HCT116 (cell line): Measurements from ENCODE around the gene PLD5. TPM values are rescaled to one million over a fixed set of nuclear protein-coding genes. Genes with fewer than 3 reads are reported as not detected.

ENCODE experiments used
- ATAC-seq: fragments of 200-7000 bp; cut with Tn5 transposase; 2 replicates; pipeline ENCODE4 v1.9.1; 2020; ENCODE audit warnings: mild to moderate bottlenecking, moderate library complexity
- BruUV-seq: library from RNA; stranded (reverse); fragments of 400-500 nt; replicated peaks from 2 replicates; lab custom pipeline; 2021; lab: Mats Ljungman, UMichigan
- CTCF ChIA-PET: fragments of 300-600 bp; sonication (Branson Sonifier 250); formaldehyde crosslinking; loops from one replicate; lab custom pipeline; 2021; ENCODE audit warnings: antibody characterized with exemption; lab: Charles Lee
- POLR2A ChIA-PET: fragments of 300-600, 350-600 bp; sonication (Branson Sonifier 250); formaldehyde crosslinking; loops from one replicate; lab custom pipeline; 2021; ENCODE audit warnings: antibody characterized with exemption; lab: Charles Lee
- RAD21 ChIA-PET, 2 experiments: fragments of 300-600 bp; sonication (Branson Sonifier 250); formaldehyde crosslinking; loops; one replicate each; lab custom pipeline; 2023; ENCODE audit warnings: low total read pairs in 2 of 2; ENCODE audit not compliant: uncharacterized antibody in 2 of 2, unreplicated experiment in 2 of 2, low non-redundant PET in 1 of 2; lab: Charles Lee
- DNase-seq: peaks from one replicate; pipeline ENCODE4 v3.0.0-alpha.2; 2010; ENCODE audit warnings: low read depth, low spot score
- H2AFZ ChIP-seq: fragments of 200-600 bp; shearing (Covaris generic), sonication (generic); 2 replicates; pipeline ENCODE4 v1.6.1; 2017; ENCODE audit warnings: low read depth, mixed run types, mixed read lengths, antibody characterized with exemption, low read length; ENCODE audit not compliant: poor library complexity, severe bottlenecking
- H3K27ac ChIP-seq: 2 replicates; pipeline ENCODE4 v1.5.1; 2012; ENCODE audit warnings: low read depth, low read length
- H3K27me3 ChIP-seq: fragments of 200-600 bp; sonication (generic); 2 replicates; pipeline ENCODE4 v1.6.1; 2016; ENCODE audit warnings: mixed run types, low read length, mixed read lengths; ENCODE audit not compliant: insufficient read depth
- H3K36me3 ChIP-seq, 2 experiments: fragments of 200-500 bp in 1 of 2; fragments of 200-600 bp in 1 of 2; sonication (Bioruptor generic) in 1 of 2; sonication (generic) in 1 of 2; 2 replicates each; pipeline versions ENCODE4 v1.5.1 to v1.6.1; 2014 to 2016; ENCODE audit warnings: low read length in 2 of 2, inconsistent platforms in 1 of 2, mixed read lengths in 1 of 2, mixed run types in 1 of 2; ENCODE audit not compliant: insufficient read depth in 2 of 2, control insufficient read depth in 1 of 2
- H3K4me1 ChIP-seq, 2 experiments: fragments of 200-600 bp in 1 of 2; sonication (generic) in 1 of 2; 2 replicates each; pipeline versions ENCODE4 v1.5.1 to v1.6.1; 2012 to 2017; ENCODE audit warnings: low read length in 2 of 2, inconsistent platforms in 1 of 2, mild to moderate bottlenecking in 1 of 2, mixed read lengths in 1 of 2, mixed run types in 1 of 2, moderate library complexity in 1 of 2; ENCODE audit not compliant: insufficient read depth in 2 of 2, control insufficient read depth in 1 of 2
- H3K4me2 ChIP-seq: fragments of 200-600 bp; sonication (generic); 2 replicates; pipeline ENCODE4 v1.6.1; 2017; ENCODE audit warnings: mixed run types, low read length, mixed read lengths
- H3K4me3 ChIP-seq, 2 experiments: fragments of 200-600 bp in 1 of 2; sonication (generic) in 1 of 2; replicated peaks in 1 of 2; 2 replicates each; pipeline ENCODE4 v1.5.1; 2011 to 2016; ENCODE audit warnings: low read length in 2 of 2, control low read depth in 1 of 2, low read depth in 1 of 2, mild to moderate bottlenecking in 1 of 2, mixed read lengths in 1 of 2, mixed run types in 1 of 2
- H3K79me2 ChIP-seq: fragments of 200-600 bp; sonication (generic); 2 replicates; pipeline ENCODE4 v1.6.1; 2017; ENCODE audit warnings: mild to moderate bottlenecking, mixed run types, low read length, moderate library complexity, mixed read lengths; ENCODE audit not compliant: insufficient read depth
- H3K9ac ChIP-seq: fragments of 200-600 bp; sonication (generic); 2 replicates; pipeline ENCODE4 v1.6.1; 2016; ENCODE audit warnings: low read length, mixed read lengths
- H3K9me2 ChIP-seq: fragments of 200-600 bp; sonication (generic), shearing (Covaris generic); 2 replicates; pipeline ENCODE4 v1.6.1; 2017; ENCODE audit warnings: mixed run types, mild to moderate bottlenecking, moderate library complexity; ENCODE audit not compliant: insufficient read depth
- H3K9me3 ChIP-seq, 2 experiments: fragments of 200-500 bp in 1 of 2; fragments of 200-600 bp in 1 of 2; sonication (Bioruptor generic) in 1 of 2; sonication (generic) in 1 of 2; 2 replicates each; pipeline ENCODE4 v1.6.1; 2014 to 2017; ENCODE audit warnings: low read length in 2 of 2, mixed read lengths in 2 of 2, inconsistent platforms in 1 of 2, low read depth in 1 of 2, mild to moderate bottlenecking in 1 of 2, mixed run types in 1 of 2, moderate library complexity in 1 of 2; ENCODE audit not compliant: control insufficient read depth in 1 of 2, insufficient read depth in 1 of 2
- H4K20me1 ChIP-seq: fragments of 200-600 bp; sonication (generic), shearing (Covaris generic); 2 replicates; pipeline ENCODE4 v1.6.1; 2017; ENCODE audit warnings: mixed run types, mild to moderate bottlenecking, moderate library complexity; ENCODE audit not compliant: insufficient read depth
- CBX3 ChIP-seq: IDR thresholded peaks from 2 replicates; pipeline ENCODE4 v1.6.1; 2012; ENCODE audit warnings: low read depth
- CEBPB ChIP-seq: IDR thresholded peaks from 2 replicates; pipeline ENCODE4 v1.6.1; 2012; ENCODE audit warnings: low read depth
- ELF1 ChIP-seq: IDR thresholded peaks from 2 replicates; pipeline ENCODE4 v1.6.1; 2012; ENCODE audit warnings: low read depth, borderline replicate concordance
- EZH2 ChIP-seq: fragments of 200-600 bp; sonication (generic); IDR thresholded peaks from 2 replicates; pipeline ENCODE4 v1.6.1; 2017; ENCODE audit warnings: antibody characterized with exemption, mixed run types
- EZH2phosphoT487 ChIP-seq: fragments of 200-600 bp; IDR thresholded peaks from 2 replicates; pipeline ENCODE4 v1.6.1; 2018; ENCODE audit warnings: antibody characterized with exemption, borderline replicate concordance
- POLR2A ChIP-seq: IDR thresholded peaks from 2 replicates; pipeline ENCODE4 v1.7.0; 2011; ENCODE audit warnings: borderline replicate concordance; ENCODE audit not compliant: insufficient read depth, insufficient read length; ENCODE audit errors: extremely low read depth
- POLR2AphosphoS5 ChIP-seq: IDR thresholded peaks from 2 replicates; pipeline ENCODE4 v1.6.1; 2011; ENCODE audit warnings: mild to moderate bottlenecking, low read depth, low read length, moderate library complexity
- RAD21 ChIP-seq: IDR thresholded peaks from 2 replicates; pipeline ENCODE4 v1.6.1; 2012; ENCODE audit warnings: low read depth, mild to moderate bottlenecking
- SIN3A ChIP-seq: IDR thresholded peaks from 2 replicates; pipeline ENCODE4 v1.6.1; 2012; ENCODE audit warnings: low read depth
- SP1 ChIP-seq: IDR thresholded peaks from 2 replicates; pipeline ENCODE4 v1.6.1; 2012; ENCODE audit warnings: low read depth
- SRF ChIP-seq: IDR thresholded peaks from 2 replicates; pipeline ENCODE4 v1.6.1; 2012; ENCODE audit warnings: low read depth
- TCF7L2 ChIP-seq: IDR thresholded peaks from 2 replicates; pipeline ENCODE4 v1.7.0; 2011; ENCODE audit warnings: borderline replicate concordance, inconsistent platforms; ENCODE audit not compliant: insufficient read depth, insufficient read length; ENCODE audit errors: extremely low read depth
- YY1 ChIP-seq: IDR thresholded peaks from 2 replicates; pipeline ENCODE4 v1.6.1; 2011; ENCODE audit warnings: low read length, low read depth, moderate library complexity, mild to moderate bottlenecking; ENCODE audit not compliant: insufficient replicate concordance; ENCODE audit errors: extremely low read depth
- ZFX ChIP-seq: fragments of 450-650 bp; IDR thresholded peaks from 2 replicates; pipeline ENCODE4 v1.6.1; 2017
- ZNF274 ChIP-seq: fragments of 200-500 bp; sonication (Bioruptor generic); IDR thresholded peaks from 2 replicates; pipeline ENCODE4 v1.6.1; 2014; ENCODE audit warnings: mild to moderate bottlenecking, low read depth, low read length, inconsistent platforms
- intact Hi-C: fragments of 100-400 bp; cut with micrococcal nuclease; formaldehyde crosslinking; loops from 2 replicates; pipeline ENCODE4 v1.10.0; 2022
- total RNA-seq: library from RNA; stranded (reverse); gene quantifications from one replicate; pipeline ENCODE4 v1.2.1, GENCODE V29; 2021; ENCODE audit not compliant: unreplicated experiment
- TF ChIP-seq, protein P1 (sequence below): IDR thresholded peaks from 2 replicates; pipeline ENCODE4 v1.6.1; 2011; ENCODE audit warnings: mild to moderate bottlenecking, low read length, moderate library complexity; ENCODE audit not compliant: insufficient replicate concordance; ENCODE audit errors: extremely low read depth
- TF ChIP-seq, protein P2 (sequence below): IDR thresholded peaks from 2 replicates; pipeline ENCODE4 v1.6.1; 2012
- TF ChIP-seq, protein P3 (sequence below), 3 experiments: fragments of 200-600 bp in 1 of 3; sonication (generic) in 1 of 3; IDR thresholded peaks in 2 of 3; conservative IDR thresholded peaks in 1 of 3; 2 replicates each; pipeline ENCODE4 v1.5.1; 2012 to 2017; ENCODE audit warnings: low read depth in 2 of 3, low read length in 2 of 3, antibody characterized with exemption in 1 of 3, borderline replicate concordance in 1 of 3, control low read depth in 1 of 3, mild to moderate bottlenecking in 1 of 3, mixed read lengths in 1 of 3, mixed run types in 1 of 3, moderate library complexity in 1 of 3; ENCODE audit not compliant: insufficient read depth in 1 of 3
- TF ChIP-seq, protein P4 (sequence below): IDR thresholded peaks from 2 replicates; pipeline ENCODE4 v1.6.1; 2012
- TF ChIP-seq, protein P5 (sequence below): IDR thresholded peaks from 2 replicates; pipeline ENCODE4 v1.6.1; 2012; ENCODE audit warnings: low read depth

PLD5 gene
- total RNA-seq, 1 experiment from 2014 or later: not detected

DNA sequence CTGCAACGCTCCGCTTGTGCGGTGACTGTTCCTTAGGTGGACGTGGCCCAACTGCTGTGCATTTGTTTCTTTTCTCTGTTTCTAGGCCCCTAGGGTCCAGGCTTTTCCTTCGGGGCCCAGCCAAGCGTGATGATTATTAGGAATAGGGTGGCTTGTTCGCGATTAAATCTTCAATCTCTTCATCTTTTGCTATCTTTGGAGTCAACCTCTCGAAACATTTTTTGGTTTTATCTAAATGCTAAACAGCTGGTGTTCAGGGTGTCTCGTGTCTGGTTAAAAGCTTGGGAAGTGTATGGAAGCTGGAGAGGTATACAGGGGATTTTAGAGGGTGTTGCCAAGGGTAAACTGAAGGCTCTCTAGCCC, 844 bp upstream of the PLD5 start:
- H3K27me3 ChIP-seq: no peaks in the 10 kb centered on the region
- no peak overlapping the region for H2AFZ ChIP-seq
- BruUV-seq: no TSS peak
- H3K36me3 ChIP-seq: no peaks in the 10 kb centered on the region
- DNase-seq: no peak
- no peaks in the 10 kb centered on the region for H4K20me1 ChIP-seq
- ChIA-PET RAD21 (no interaction called here), CTCF (no interaction called here), POLR2A (no interaction called here)
- no peaks in the 10 kb centered on the region for H3K79me2 ChIP-seq
- no peak overlapping the region for H3K27ac ChIP-seq
- TF ChIP-seq EZH2 (no peak), EZH2phosphoT487 (no peak), ZNF274 (no peak), TCF7L2 (no peak), CEBPB (no peak), ELF1 (no peak), SIN3A (no peak), SRF (no peak), POLR2A (no peak), SP1 (no peak), YY1 (no peak), CBX3 (no peak), POLR2AphosphoS5 (no peak), ZFX (no peak), RAD21 (no peak)
- TF ChIP-seq, protein P1, sequence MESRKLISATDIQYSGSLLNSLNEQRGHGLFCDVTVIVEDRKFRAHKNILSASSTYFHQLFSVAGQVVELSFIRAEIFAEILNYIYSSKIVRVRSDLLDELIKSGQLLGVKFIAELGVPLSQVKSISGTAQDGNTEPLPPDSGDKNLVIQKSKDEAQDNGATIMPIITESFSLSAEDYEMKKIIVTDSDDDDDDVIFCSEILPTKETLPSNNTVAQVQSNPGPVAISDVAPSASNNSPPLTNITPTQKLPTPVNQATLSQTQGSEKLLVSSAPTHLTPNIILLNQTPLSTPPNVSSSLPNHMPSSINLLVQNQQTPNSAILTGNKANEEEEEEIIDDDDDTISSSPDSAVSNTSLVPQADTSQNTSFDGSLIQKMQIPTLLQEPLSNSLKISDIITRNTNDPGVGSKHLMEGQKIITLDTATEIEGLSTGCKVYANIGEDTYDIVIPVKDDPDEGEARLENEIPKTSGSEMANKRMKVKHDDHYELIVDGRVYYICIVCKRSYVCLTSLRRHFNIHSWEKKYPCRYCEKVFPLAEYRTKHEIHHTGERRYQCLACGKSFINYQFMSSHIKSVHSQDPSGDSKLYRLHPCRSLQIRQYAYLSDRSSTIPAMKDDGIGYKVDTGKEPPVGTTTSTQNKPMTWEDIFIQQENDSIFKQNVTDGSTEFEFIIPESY: no peak
- TF ChIP-seq, protein P2, sequence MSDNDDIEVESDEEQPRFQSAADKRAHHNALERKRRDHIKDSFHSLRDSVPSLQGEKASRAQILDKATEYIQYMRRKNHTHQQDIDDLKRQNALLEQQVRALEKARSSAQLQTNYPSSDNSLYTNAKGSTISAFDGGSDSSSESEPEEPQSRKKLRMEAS: no peak
- TF ChIP-seq, protein P3, sequence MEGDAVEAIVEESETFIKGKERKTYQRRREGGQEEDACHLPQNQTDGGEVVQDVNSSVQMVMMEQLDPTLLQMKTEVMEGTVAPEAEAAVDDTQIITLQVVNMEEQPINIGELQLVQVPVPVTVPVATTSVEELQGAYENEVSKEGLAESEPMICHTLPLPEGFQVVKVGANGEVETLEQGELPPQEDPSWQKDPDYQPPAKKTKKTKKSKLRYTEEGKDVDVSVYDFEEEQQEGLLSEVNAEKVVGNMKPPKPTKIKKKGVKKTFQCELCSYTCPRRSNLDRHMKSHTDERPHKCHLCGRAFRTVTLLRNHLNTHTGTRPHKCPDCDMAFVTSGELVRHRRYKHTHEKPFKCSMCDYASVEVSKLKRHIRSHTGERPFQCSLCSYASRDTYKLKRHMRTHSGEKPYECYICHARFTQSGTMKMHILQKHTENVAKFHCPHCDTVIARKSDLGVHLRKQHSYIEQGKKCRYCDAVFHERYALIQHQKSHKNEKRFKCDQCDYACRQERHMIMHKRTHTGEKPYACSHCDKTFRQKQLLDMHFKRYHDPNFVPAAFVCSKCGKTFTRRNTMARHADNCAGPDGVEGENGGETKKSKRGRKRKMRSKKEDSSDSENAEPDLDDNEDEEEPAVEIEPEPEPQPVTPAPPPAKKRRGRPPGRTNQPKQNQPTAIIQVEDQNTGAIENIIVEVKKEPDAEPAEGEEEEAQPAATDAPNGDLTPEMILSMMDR (IDR thresholded peaks at IDR 0.05 in 2 of 3, conservative IDR thresholded peaks at IDR 0.05 in 1 of 3; ENCODE audit: borderline replicate concordance in 1 of 3, insufficient read depth in 1 of 3, low read depth in 2 of 3, low read length in 2 of 3): no peak
- TF ChIP-seq, protein P4, sequence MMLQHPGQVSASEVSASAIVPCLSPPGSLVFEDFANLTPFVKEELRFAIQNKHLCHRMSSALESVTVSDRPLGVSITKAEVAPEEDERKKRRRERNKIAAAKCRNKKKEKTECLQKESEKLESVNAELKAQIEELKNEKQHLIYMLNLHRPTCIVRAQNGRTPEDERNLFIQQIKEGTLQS: no peak
- TF ChIP-seq, protein P5, sequence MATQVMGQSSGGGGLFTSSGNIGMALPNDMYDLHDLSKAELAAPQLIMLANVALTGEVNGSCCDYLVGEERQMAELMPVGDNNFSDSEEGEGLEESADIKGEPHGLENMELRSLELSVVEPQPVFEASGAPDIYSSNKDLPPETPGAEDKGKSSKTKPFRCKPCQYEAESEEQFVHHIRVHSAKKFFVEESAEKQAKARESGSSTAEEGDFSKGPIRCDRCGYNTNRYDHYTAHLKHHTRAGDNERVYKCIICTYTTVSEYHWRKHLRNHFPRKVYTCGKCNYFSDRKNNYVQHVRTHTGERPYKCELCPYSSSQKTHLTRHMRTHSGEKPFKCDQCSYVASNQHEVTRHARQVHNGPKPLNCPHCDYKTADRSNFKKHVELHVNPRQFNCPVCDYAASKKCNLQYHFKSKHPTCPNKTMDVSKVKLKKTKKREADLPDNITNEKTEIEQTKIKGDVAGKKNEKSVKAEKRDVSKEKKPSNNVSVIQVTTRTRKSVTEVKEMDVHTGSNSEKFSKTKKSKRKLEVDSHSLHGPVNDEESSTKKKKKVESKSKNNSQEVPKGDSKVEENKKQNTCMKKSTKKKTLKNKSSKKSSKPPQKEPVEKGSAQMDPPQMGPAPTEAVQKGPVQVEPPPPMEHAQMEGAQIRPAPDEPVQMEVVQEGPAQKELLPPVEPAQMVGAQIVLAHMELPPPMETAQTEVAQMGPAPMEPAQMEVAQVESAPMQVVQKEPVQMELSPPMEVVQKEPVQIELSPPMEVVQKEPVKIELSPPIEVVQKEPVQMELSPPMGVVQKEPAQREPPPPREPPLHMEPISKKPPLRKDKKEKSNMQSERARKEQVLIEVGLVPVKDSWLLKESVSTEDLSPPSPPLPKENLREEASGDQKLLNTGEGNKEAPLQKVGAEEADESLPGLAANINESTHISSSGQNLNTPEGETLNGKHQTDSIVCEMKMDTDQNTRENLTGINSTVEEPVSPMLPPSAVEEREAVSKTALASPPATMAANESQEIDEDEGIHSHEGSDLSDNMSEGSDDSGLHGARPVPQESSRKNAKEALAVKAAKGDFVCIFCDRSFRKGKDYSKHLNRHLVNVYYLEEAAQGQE: no peak
- no peak overlapping the region for H3K4me2 ChIP-seq
- H3K4me3 ChIP-seq: no peak overlapping the region
- no peaks in the 10 kb centered on the region for H3K9me3 ChIP-seq
- H3K9ac ChIP-seq: no peak overlapping the region
- H3K9me2 ChIP-seq: no peaks in the 10 kb centered on the region
- intact Hi-C loops: no loop called here
- ATAC-seq: no peak
- no peaks in the 10 kb centered on the region for H3K4me1 ChIP-seq
